H1 (cell line): ENCODE results near the gene SNED1. TPM values are rescaled to one million over a fixed set of nuclear protein-coding genes. Genes with fewer than 3 reads are reported as not detected.

Experiments used
- polyA plus RNA-seq, 7 experiments: library from polyadenylated mRNA; depleted of rRNA in 3 of 7; stranded (reverse) in 5 of 7; unstranded in 2 of 7; fragments of >200 nt in 5 of 7; fragments of 200-250 nt in 2 of 7; gene quantifications; 1 replicate in 5 of 7; 2 replicates in 1 of 7; 4 replicates in 1 of 7; pipeline versions ENCODE4 v1.2.1 to v1.2.3, GENCODE V29; 2011 to 2013; ENCODE audit warnings: missing spikeins in 2 of 7, mixed read lengths in 2 of 7
- total RNA-seq: library from RNA; stranded (reverse); fragmentation: NEBNext Ultra II Directional; extraction: Animal tissue kit (Norgen Biotek cat#: 25700); gene quantifications from 2 replicates; pipeline ENCODE4 v1.2.1, GENCODE V29; 2021
- TF ChIP-seq, protein P1 (sequence below), 3 experiments: IDR thresholded peaks; 1 replicate in 2 of 3; 2 replicates in 1 of 3; pipeline versions ENCODE4 v1.5.1 to v1.6.1; 2011; ENCODE audit warnings: low read length in 3 of 3, mild to moderate bottlenecking in 3 of 3, inconsistent platforms in 2 of 3, low read depth in 1 of 3, moderate library complexity in 1 of 3; ENCODE audit not compliant: insufficient read depth in 1 of 3; ENCODE audit errors: control extremely low read depth in 1 of 3

Gene SNED1
- total and polyA plus RNA-seq, 2 of the 8 experiments (the other 6 are each of a cell fraction or from before 2014, with no cell fraction given), result 1.9 TPM

DNA sequence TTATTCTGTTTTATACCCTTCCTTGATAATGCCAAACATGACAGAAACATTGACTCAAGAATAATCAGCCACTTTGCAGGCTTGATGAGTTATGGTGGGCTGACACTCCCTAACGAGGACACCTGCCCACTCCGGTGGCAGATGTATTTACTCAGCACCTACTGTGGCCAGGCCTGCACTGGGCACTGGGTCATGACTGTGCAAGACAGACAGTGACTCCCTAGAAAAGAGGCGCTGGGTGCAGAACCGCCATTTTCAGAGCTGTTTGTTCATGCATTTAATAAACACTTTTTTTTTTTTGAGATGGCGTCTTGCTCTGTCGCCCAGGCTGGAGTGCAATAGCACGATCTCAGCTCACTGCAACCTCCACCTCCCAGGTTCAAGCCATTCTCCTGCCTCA, 32.5 kb downstream of the SNED1 start (continued):
- TF ChIP-seq, protein P1, sequence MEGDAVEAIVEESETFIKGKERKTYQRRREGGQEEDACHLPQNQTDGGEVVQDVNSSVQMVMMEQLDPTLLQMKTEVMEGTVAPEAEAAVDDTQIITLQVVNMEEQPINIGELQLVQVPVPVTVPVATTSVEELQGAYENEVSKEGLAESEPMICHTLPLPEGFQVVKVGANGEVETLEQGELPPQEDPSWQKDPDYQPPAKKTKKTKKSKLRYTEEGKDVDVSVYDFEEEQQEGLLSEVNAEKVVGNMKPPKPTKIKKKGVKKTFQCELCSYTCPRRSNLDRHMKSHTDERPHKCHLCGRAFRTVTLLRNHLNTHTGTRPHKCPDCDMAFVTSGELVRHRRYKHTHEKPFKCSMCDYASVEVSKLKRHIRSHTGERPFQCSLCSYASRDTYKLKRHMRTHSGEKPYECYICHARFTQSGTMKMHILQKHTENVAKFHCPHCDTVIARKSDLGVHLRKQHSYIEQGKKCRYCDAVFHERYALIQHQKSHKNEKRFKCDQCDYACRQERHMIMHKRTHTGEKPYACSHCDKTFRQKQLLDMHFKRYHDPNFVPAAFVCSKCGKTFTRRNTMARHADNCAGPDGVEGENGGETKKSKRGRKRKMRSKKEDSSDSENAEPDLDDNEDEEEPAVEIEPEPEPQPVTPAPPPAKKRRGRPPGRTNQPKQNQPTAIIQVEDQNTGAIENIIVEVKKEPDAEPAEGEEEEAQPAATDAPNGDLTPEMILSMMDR (IDR thresholded peaks at IDR 0.05; ENCODE audit: control extremely low read depth in 1 of 3, insufficient read depth in 1 of 3, low read depth in 1 of 3, low read length in 3 of 3), result no peak
